Neural cell (in vitro differentiated cells): ENCODE data around the gene MIB1.

Experiments used
- CTCF ChIP-seq: fragments of 450-650 bp; IDR thresholded peaks from 2 replicates; pipeline ENCODE4 v1.5.1; 2014; ENCODE audit warnings: antibody characterized with exemption, mild to moderate bottlenecking, moderate library complexity; ENCODE audit not compliant: poor library complexity, severe bottlenecking
- EZH2 ChIP-seq: fragments of 200-600, 300-800 bp; shearing (Covaris generic), sonication (generic); IDR thresholded peaks from 2 replicates; pipeline ENCODE4 v1.6.1; 2014; ENCODE audit warnings: antibody characterized with exemption, low read length, borderline replicate concordance, mild to moderate bottlenecking; ENCODE audit not compliant: insufficient read depth, poor library complexity, severe bottlenecking
- POLR2AphosphoS5 ChIP-seq: IDR thresholded peaks from 2 replicates; pipeline ENCODE4 v1.6.1; 2012

- no peak for TF ChIP-seq POLR2AphosphoS5
- TF ChIP-seq CTCF: no peak
- no peak for TF ChIP-seq EZH2
Measured at GRCh38 chr18:21760321-21760720, 19.7 kb downstream of the MIB1 start.
